DMS153 treated with DMSO at 0.1 percent for 48 hours (cell line): ENCODE measurements around the gene SEC61B.
"Not testable (repeated sequence)": the region's sequence is repeated elsewhere in the genome, so short reads cannot be mapped to it uniquely, and the experiment has no call there.

ENCODE experiments used
- DNase-seq: peaks from one replicate; lab custom pipeline; 2025; ENCODE audit not compliant: unreplicated experiment; lab: John Stamatoyannopoulos, UW

SEC61B gene

DNA sequence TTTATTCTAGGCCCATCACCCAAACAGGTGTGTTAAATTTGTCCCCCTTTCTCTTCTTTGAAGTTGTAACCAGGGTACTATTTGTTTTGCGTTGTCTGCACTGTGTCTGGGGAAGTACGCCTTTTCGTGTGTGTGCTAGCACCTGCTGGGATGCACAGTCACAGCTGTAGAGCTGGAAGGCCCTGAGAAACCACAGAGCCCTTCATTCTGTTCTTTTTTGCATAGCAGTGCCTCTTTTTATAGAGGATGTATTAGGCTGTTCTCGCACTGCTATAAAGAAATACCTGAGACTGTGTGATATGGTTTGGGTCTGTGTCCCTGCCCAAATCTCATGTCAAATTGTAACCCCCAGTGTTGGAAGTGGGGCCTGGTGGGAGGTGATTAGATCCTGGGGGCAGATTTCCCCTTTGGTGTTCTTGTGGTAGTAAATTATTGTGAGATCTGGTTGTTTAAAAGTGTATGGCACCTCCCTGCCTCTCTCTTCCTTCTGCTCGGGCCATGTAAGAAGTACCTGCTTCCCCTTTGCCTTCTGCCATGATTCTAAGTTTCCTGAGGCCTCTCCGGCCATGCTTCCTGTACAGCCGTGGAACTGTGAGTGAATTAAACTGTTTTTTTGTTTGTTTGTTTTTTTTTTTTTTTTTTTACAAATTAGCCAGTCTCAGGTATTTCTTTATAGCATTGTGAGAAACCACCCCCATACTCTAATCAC, 14.0 kb downstream of the SEC61B start:
- no peak for DNase-seq

DNA sequence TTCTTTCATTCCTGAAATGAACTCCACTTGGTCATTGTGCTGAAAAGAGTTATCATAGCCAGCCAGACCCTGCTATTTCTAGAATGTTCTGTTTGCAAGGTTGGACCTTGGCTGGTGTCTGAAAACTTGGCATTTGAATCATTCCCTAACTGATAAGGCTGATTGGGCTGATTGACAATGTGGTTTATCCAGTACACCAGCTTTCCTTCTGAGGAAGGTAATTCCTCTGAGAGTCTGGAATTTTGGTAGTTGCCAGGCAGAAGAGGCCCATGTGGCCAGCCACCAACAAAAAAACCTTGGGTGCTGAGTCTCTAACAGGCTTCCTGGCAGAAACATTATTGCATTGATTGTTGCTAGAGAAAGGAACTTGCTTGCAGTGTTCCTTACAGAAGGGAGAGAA, 15.3 kb downstream of the SEC61B start:
- DNase-seq: no peak

DNA sequence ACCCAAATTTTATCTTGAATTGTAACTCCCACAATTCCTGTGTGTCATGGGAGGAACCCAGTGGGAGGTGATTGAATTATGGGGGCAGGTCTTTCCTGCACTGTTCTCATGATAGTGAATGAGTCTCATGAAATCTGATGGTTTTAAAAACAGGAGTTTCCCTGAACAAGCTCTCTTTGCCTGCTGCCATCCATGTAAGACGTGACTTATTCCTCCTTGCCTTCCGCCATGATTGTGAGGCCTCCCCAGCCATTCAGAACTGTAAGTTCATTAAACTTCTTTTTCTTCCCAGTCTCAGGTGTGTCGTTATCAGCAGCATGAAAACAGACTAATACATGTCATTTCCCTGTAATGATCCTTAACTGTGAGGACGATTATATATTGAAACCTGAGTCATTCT, 15.8 kb downstream of the SEC61B start:
- DNase-seq: not testable (repeated sequence)

DNA sequence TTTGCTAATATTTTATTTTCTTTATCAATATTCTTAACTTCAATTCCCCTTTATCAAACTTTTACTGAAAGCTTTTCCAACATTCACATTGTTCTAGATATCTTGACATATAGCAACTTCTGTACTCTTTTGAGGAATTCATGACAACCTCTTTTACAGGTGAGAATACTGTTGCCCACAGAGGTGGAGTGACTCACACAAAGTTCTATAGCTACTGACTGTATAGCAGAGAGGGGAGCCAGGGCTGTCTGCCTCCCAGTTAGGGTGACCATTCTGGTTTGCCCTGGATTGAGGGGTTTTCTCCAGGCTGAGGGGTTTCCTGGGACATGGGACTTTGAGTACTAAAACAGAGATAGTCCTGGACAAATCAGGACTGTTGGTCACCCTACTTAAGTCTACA, 16.2 kb downstream of the SEC61B start:
- no peak for DNase-seq

DNA sequence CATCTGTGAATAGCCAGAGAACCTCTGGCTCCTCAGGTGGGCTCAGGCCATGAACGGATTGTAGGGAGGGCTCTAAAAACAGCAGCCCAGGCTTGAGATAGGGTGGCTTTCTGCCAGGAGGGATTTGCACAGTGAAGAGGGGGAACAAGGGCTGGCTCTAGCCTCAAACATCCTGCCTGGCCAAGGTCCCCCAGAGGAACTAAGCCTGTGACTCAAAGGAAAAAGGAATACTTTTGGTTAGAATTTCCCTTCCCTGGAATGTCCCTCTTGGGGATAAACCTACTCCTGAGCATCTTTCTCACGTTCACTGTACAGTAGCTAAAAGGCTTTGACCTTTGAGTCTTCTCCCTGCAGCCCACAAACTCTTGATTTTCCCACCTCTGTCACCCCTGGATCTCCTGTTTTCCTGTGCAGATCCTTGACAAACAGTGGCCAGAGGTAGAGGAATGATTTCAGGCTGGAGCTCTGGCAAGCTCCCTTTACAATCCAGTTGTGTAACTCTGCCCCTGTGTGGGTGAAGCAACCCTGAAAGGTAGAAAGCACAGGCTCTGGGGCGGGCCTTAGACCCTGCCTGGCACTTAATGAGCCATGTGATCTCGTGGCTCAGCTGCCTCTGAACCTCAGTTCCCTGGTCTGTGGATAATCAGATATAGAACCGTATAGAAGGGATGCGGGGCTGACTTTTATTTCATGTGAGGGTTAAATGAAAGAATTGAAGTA, 17.4 kb downstream of the SEC61B start:
- DNase-seq: no peak

DNA sequence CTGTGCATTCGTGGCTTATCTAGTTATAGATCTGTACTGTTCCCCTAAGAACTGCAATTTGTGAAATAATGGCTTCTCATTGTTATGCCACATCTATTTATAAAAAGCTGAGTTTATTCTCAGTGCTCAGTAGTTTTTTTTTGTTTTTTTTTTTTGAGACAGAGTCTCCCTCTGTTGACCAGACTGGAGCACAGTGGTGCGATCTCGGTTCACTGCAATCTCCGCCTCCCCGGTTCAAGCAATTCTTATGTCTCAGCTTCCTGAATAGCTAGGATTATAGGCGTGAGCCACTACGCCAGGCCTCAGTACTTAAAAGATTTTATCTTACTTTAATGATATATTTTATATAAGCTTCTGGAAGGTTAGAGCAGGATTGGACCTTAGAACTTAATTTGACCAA, 19.0 kb downstream of the SEC61B start:
- no peak for DNase-seq

DNA sequence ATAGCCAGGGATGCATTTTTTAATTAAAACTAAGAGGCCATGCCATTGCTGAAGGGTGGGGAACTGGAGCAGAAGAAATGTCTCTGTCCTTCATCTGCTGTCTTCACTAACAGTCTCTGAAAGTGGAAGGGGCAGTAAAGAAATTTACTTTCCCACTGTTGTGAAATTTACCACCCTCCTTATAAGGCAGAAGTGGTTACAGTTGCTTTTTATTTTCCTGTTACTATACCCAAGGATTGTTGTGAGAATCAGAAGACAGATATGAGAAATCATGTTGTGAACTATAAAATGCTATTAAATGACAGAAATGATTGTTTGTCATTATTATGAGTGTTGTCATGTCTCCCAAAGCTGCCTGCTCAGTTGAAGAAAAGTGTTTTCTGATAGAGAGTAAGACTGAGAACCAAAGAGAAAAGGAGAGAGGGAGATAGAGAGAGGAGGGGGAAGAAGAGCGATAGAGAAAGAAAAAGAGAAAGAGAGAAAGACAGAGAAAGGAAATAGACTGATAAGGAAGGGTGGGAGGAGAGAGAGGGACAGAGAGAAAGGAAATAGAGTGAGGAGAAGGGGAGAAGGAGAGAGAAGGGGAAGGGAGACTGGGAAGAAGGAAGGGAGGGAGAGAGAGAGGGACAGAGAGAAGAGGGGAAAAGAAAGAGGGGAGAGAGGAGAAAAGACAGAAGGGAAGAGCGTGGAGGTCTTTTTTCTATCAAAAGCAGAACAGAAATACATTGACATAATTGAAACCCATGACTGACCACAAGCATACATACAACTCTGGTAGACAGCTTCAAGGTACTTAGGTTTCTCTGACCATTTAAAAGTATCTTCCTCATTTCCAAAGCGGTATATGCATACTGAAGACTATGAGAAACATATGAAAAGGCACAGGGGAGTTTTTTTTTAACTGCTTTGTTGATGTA, 22.5 kb downstream of the SEC61B start:
- no peak for DNase-seq

DNA sequence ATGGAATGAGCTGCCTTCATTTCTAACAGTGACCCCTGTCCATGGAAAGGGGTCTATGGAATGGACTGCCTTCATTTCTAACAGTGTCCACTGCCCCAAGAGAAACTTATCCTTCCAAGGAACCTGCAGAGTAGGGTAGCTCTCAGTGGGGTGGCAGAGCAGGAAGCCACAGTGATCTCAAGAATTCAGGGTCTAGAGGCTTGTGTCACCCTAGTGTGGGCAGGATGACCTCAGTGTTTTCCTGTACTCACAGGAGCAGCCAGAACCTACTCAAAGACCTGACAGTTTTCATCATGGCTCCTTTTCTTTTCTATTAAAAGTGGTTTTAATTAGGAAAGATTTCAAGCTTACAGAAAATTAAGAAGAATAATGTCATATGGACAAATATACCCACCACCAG, 27.5 kb downstream of the SEC61B start:
- no peak for DNase-seq

DNA sequence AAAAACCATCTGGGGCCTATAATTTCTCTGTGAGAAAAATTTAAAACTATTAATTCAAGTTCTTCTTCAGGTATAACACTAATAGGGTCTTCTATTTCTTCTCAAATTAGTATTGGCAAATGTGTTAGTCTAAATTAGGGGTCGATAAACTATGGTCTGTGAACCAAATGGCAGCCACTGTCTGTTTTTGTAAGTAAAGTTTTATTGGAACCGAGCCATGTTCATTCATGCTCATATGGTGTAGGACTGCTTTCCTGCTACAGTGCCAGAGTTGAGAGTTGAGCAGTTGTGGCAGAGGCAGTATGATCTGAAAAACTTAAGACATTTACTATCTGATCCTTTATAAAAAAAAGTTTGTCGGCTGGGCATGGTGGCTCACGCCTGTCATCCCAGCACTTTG, 29.1 kb downstream of the SEC61B start:
- DNase-seq: no peak

DNA sequence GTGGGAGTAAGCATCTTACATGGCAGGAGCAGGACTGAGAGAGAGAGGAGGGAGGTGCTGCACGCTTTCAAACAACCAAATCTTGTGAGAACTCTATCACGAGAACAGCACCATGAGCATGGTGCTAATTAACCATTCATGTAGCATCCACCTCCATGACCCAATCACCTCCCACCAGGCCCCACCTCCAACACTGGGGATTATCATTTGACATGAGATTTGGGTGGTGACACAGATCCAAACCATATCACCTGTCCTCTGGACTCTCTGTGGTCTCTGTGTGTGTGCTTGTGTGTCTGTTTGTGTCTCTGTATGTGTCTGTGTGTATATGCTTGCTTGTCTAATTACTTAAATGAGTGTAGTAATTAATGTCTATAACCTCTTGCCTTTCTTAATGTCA, 31.1 kb downstream of the SEC61B start:
- no peak for DNase-seq

DNA sequence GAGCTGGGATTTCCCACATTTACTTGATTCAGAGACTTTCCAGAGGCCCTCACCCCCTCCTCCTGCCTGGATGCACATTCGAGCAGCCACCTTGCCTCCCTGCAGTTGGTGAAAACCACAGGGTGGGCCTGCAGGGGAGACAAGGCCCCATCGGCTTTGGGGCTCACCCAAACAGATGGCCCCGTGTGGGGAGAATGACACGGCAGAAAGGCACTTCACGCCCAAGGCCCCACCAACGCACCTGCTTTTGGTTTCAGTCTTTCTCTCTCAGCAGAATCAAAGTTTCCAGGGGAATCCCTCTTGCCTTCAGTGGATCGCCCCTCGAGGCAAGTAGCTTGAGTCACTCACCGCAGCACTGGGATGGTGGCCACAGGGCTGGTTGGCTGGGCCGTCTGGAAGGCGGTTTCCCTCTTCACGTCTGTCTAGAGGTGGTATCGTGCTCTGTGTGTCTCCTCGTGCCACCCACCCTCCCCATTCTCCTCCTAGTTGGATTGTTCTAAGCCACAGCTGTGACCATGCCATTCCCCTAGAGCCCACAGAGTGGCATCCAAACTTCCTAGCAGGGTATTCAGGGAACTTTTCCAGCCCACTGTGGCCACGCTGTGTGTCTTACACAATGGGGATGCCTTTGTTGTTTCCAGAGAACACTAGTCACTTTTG, 31.8 kb downstream of the SEC61B start:
- no peak for DNase-seq

DNA sequence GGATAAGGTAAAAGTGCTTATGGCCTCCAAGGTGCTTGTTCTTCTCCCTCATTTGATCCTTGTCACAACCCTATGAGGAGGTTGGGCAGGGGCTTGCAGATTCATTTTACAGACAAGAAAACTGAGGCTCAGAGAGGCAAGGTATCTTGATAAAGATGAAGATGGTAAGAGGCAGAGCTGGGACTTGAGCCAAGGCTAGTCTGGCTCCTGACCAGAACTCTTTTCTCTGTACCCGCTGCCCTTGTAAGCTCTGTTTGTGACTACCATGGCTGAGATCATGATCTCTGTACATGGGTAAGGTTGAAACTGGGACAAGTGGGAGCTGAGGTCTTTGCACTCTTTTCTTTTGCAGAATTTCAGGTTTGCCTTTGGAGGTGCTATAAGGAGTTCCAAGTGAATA, 33.6 kb downstream of the SEC61B start:
- DNase-seq: no peak

DNA sequence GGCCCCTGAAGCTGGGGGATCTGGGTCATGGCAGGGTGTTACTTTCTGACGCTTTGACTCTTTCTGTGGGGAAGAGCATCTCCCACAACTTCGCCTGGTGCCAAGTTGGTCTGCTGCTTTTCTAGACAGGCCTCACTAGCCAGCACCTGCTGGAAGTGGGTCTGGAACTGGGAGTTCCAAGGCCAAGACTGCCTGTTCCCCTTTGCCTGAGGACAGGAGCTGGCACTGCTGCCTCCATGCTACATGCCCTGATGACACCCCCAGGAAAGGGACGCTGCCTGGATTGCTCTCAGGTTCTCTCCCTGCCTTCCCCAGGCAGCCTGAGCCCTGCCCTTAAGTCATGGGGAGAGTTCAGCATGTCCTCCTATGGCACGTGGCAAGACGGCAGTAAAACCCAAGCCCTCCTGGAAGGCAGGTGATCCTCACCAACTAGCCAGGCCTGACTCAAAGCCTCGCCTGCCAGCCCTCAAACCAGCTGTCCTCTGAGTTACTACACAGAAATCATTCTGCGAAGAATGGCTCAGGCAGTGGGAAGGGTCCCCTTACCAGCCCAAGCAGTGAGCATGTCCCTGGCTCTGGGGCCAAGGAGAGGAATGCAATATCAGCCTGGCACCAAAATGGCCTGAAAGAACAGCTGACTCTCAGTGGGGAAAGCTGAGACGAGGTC, 35.8 kb downstream of the SEC61B start:
- no peak for DNase-seq

DNA sequence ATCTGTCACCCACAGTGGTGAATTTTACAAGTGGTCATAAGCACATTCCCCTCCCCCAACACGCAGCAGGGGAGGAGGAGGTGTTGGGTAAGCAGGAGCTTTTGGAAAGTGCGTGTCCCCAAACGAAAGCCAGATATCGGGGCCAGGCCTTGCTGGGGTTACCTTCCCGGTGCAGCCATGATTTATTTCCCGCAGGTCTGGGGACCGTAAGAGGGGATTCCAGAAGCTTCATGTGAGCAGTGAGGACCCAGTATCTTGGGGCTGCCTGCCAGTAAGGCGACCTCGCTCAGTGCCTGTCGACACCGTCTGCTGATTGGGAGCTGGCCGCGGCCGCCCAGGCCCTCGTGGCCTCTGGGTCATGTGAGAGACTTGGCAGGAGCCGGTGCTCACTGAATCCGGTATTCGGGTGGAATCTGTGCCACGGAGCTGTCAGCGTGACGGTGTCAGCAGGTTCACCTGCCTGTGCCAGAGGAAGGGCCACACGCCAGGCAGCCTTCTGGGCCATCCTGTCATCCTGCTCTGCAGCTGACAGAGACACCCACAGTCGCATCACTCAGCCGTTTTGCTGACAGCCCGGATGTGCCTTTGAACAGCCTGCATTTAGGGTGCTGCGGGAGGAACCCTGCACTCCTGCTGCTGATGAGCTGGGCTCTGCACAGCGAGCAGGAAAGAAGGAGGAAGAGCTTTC, 37.3 kb downstream of the SEC61B start:
- DNase-seq: no peak

DNA sequence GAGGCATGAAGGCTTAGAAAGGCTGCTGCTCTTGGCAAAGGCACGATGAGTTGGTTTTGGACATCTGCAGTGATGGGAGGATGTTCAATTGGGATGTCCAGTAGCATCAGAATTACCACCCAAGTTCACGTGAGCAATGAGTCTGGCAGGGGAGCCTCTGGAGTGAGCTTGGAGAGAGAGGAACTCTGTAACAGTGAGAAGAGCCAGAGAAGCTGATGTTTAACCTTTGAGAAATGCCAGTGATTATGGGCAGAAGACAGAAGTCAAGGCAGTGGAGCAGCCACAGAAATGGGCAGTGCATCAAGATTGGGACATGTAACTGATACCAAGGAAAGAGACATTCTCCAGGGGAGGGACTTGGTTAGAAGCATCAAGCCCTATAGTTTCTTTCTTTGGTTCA, 39.8 kb downstream of the SEC61B start:
- DNase-seq: no peak

DNA sequence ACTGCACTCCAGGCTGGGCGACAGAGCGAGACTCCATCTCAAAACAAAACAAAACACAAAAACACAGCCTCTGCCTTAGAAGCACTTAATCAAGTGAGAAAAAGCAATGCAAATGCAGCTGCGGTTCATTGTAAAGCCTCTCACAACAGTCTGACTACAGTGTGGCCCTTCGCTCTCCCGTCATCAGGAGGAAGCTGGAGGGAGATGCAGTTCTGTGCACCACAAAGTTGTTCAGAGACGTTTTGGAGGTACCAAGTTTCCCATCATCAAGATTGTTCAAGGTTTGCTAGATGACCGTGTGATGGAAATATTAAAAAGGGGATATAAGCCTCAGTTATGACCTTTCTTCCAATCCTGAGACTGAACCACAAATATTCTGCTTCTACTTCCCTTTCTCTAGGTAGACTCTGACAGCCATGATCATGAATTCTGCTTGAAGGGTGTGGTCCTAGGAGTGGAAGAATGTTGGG, 40.9 kb downstream of the SEC61B start:
- no peak for DNase-seq

DNA sequence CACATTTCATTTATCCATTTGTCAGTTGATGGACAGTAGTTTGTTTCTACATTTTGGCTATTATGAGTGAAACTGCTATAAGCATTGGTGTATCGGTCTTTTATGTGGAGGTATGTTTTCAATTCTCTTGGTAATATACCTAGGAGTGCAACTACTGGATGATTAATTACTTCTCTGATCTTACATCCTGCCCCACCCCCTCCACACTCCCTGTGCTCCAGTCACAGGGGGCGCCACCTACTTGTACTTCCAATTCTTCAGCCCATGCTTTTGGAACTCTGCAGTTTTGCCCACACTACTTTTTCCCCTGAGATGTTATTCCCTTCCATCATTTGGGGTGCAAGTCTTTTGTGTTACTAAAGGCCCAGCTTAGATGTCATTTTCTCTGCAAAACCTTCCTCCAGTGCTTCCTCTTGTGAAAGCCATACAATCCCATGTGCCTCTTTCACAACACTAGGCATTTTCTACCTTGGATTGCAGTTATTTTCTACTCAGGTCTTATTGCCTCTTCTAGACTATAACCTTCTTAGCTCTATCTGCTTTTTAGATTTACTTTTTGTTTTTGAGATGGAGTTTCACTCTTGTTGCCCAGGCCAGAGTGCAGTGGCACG, 42.1 kb downstream of the SEC61B start:
- no peak for DNase-seq

DNA sequence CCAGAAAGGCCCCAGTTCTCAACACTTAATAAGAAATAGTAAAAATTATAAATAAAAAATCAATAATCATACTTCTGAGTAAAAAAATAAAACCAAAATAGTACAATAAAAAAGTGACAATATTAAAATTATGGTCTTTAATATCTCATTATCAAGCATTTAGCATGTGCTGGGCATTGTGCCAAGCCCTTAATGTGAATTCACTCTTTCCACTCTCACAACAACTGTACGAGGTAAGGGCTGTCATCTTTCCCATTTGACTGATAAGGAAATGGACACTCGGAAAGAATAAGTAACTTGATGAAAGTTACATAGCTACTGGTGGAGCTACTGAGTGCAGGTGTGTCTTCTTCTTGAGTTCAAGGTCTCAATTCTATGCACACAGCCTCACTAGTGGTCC, 43.6 kb downstream of the SEC61B start:
- DNase-seq: no peak

DNA sequence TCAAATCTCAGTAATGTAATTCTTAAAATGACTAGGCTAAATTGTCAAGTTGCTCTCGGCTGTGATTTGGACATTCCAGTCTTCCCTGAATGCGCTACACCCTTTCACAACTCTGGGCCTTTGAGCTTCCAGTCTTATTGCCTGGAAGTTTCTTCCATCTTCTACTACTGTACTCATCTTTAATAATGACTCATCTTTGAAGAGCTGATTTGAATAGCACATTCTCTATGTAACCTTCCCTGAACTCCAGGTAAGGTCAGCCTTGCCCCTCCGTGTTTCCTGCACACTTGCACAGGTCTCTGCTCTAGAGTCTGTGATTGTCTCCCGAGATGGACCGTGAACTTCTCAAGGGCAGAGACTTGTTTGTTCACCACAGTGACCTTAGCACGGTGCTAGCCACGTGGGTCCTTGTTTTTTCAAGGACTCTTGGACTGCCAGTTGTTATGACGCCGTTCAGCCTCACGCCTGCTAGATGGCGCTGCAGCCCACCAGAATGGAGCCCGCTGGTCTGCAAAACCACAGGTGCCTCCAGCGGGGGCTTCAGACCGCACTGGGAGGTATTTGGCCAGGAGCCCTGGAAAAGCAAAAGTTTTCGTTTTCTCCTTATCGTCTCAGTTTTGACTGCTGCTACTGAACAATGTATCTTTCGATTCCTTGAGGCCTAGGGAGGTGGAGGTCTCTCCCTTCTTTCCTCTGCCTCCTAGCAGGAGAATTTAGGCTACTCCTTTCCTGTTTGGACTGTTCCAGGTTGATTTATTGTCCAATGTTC, 44.4 kb downstream of the SEC61B start:
- peak; percentile 4 for DNase-seq
